Keratinocyte (primary cell): ENCODE results near the gene PRKCSH. TPM values are rescaled to one million over a fixed set of nuclear protein-coding genes. Genes with fewer than 3 reads are reported as not detected.

Source experiments
- DNase-seq: peaks from one replicate; pipeline ENCODE4 v3.0.0-alpha.2; 2011; ENCODE audit warnings: low read depth, missing footprints, low spot score
- FAIRE-seq: peaks from 2 replicates; lab custom pipeline; 2011; peaks lifted over from hg19 to GRCh38; lab: Jason Lieb, UNC
- H2AFZ ChIP-seq: 2 replicates; pipeline ENCODE4 v1.6.0; 2012; ENCODE audit warnings: low read length, control low read depth, inconsistent platforms; ENCODE audit not compliant: control insufficient read depth
- H3K27ac ChIP-seq: 2 replicates; pipeline ENCODE4 v1.5.1; 2011; ENCODE audit warnings: low read length; ENCODE audit not compliant: control insufficient read depth, insufficient read depth
- H3K27me3 ChIP-seq: 3 replicates; pipeline ENCODE4 v1.6.0; 2011; ENCODE audit warnings: low read length; ENCODE audit not compliant: control insufficient read depth, insufficient read depth; ENCODE audit errors: extremely low read depth
- H3K36me3 ChIP-seq, 2 experiments: 2 replicates in 1 of 2; 3 replicates in 1 of 2; pipeline ENCODE4 v1.5.1; 2011; ENCODE audit warnings: low read length in 2 of 2, mild to moderate bottlenecking in 1 of 2; ENCODE audit not compliant: control insufficient read depth in 2 of 2, insufficient read depth in 2 of 2; ENCODE audit errors: extremely low read depth in 1 of 2
- H3K4me1 ChIP-seq: 3 replicates; pipeline ENCODE4 v1.5.1; 2011; ENCODE audit warnings: low read length; ENCODE audit not compliant: control insufficient read depth, insufficient read depth; ENCODE audit errors: extremely low read depth
- H3K4me2 ChIP-seq: 3 replicates; pipeline ENCODE4 v1.6.0; 2011; ENCODE audit warnings: low read depth, low read length; ENCODE audit not compliant: control insufficient read depth, insufficient read depth; ENCODE audit errors: extremely low read depth
- H3K4me3 ChIP-seq, 3 experiments: fragments of 200-600 bp in 1 of 3; sonication (generic) in 1 of 3; 2 replicates in 2 of 3; 3 replicates in 1 of 3; pipeline ENCODE4 v1.5.1; 2011 to 2016; ENCODE audit warnings: low read length in 3 of 3, mild to moderate bottlenecking in 3 of 3, control low read depth in 2 of 3, inconsistent platforms in 1 of 3, low read depth in 1 of 3, mixed read lengths in 1 of 3, mixed run types in 1 of 3, moderate library complexity in 1 of 3; ENCODE audit not compliant: control insufficient read depth in 2 of 3, insufficient read depth in 2 of 3; ENCODE audit errors: extremely low read depth in 1 of 3
- H3K79me2 ChIP-seq: 2 replicates; pipeline ENCODE4 v1.6.0; 2012; ENCODE audit warnings: low read length; ENCODE audit not compliant: control insufficient read depth, insufficient read depth
- H3K9ac ChIP-seq: 3 replicates; pipeline ENCODE4 v1.6.0; 2011; ENCODE audit warnings: low read length; ENCODE audit not compliant: control insufficient read depth, insufficient read depth; ENCODE audit errors: extremely low read depth
- H3K9me1 ChIP-seq: 3 replicates; pipeline ENCODE4 v1.6.0; 2011; ENCODE audit warnings: low read length; ENCODE audit not compliant: control insufficient read depth, insufficient read depth; ENCODE audit errors: extremely low read depth
- H3K9me3 ChIP-seq: 2 replicates; pipeline ENCODE4 v1.5.1; 2012; ENCODE audit warnings: low read depth, low read length; ENCODE audit not compliant: control insufficient read depth
- H4K20me1 ChIP-seq: 3 replicates; pipeline ENCODE4 v1.6.0; 2011; ENCODE audit warnings: low read length; ENCODE audit not compliant: control insufficient read depth, insufficient read depth; ENCODE audit errors: extremely low read depth
- EZH2 ChIP-seq: IDR thresholded peaks from one replicate; pipeline ENCODE4 v1.6.1; 2012; ENCODE audit warnings: inconsistent platforms, mild to moderate bottlenecking, low read length, moderate library complexity
- dilution Hi-C: fragments of 300-500 bp; cut with MboI; formaldehyde crosslinking; loops from one replicate; pipeline ENCODE4 v1.7.0; 2020; ENCODE audit warnings: low sequenced_read_pairs; ENCODE audit not compliant: extremely low pct_ligation_motif_present
- polyA plus RNA-seq, 5 experiments: library from polyadenylated mRNA; depleted of rRNA in 3 of 5; stranded (reverse) in 3 of 5; stranded (forward) in 1 of 5; unstranded in 1 of 5; fragments of >200 nt; gene quantifications; 1 replicate in 1 of 5; 2 replicates in 3 of 5; 3 replicates in 1 of 5; pipeline versions ENCODE4 v1.2.1 to v1.2.3, GENCODE V29; 2011 to 2012; ENCODE audit warnings: missing spikeins in 2 of 5, low read depth in 1 of 5, low replicate concordance in 1 of 5
- TF ChIP-seq, protein P1 (sequence below), 3 experiments: IDR thresholded peaks in 1 of 3; conservative IDR thresholded peaks in 1 of 3; optimal IDR thresholded peaks in 1 of 3; 2 replicates in 2 of 3; 3 replicates in 1 of 3; pipeline versions ENCODE3 to v1.5.1; 2011; ENCODE audit warnings: low read length in 3 of 3, mild to moderate bottlenecking in 3 of 3, moderate library complexity in 2 of 3, control low read depth in 1 of 3, inconsistent platforms in 1 of 3; ENCODE audit not compliant: insufficient read depth in 2 of 3; ENCODE audit errors: extremely low read depth in 1 of 3

PRKCSH gene
- polyA plus RNA-seq, 1 donor (not counting 4 experiments of a cell fraction or from before 2014, with no cell fraction given): 56.3 TPM

DNA sequence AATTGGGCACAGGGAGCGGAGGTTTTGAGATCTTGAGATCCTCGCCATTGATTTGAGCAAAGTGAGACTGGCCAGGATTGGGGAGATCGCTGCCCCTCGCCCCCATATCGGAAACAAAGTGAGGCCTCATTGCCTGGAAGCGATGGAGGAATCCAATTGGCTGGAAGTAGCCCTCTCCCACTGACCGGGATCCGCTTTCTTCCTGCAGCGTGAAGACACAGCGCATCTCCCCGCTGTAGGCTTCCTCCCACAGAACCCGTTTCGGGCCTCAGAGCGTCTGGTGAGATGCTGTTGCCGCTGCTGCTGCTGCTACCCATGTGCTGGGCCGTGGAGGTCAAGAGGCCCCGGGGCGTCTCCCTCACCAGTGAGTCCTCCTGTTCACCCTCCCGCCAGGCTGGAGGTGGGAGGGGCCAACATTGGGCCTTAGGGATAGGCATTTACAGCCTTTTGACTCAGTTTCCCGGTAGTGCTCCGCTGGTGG is 438 bp downstream of the PRKCSH start:
- Histone ChIP-seq H3K4me3 (peak overlapping the region; percentile 69 to 81 (median 74)), H2AFZ (peak overlapping the region; percentile 61), H3K79me2 (peaks cover 23% of the 10 kb centered on the region), H3K9me3 (no peaks in the 10 kb centered on the region), H3K4me2 (peak overlapping the region; percentile 97), H3K27me3 (no peaks in the 10 kb centered on the region), H3K4me1 (peaks cover 10% of the 10 kb centered on the region), H4K20me1 (no peaks in the 10 kb centered on the region), H3K9me1 (peaks cover 2% of the 10 kb centered on the region), H3K36me3 (peaks cover 16 to 20% of the 10 kb centered on the region in 2 experiments), H3K9ac (peak overlapping the region; percentile 79), H3K27ac (peak overlapping the region; percentile 63)
- FAIRE-seq (no peak), DNase-seq (no peak)
- TF ChIP-seq EZH2: no peak
- TF ChIP-seq, protein P1, sequence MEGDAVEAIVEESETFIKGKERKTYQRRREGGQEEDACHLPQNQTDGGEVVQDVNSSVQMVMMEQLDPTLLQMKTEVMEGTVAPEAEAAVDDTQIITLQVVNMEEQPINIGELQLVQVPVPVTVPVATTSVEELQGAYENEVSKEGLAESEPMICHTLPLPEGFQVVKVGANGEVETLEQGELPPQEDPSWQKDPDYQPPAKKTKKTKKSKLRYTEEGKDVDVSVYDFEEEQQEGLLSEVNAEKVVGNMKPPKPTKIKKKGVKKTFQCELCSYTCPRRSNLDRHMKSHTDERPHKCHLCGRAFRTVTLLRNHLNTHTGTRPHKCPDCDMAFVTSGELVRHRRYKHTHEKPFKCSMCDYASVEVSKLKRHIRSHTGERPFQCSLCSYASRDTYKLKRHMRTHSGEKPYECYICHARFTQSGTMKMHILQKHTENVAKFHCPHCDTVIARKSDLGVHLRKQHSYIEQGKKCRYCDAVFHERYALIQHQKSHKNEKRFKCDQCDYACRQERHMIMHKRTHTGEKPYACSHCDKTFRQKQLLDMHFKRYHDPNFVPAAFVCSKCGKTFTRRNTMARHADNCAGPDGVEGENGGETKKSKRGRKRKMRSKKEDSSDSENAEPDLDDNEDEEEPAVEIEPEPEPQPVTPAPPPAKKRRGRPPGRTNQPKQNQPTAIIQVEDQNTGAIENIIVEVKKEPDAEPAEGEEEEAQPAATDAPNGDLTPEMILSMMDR (optimal IDR thresholded peaks at IDR 0.05 in 1 of 3, IDR thresholded peaks at IDR 0.05 in 1 of 3, conservative IDR thresholded peaks at IDR 0.05 in 1 of 3; ENCODE audit: extremely low read depth in 1 of 3, insufficient read depth in 2 of 3, low read length in 3 of 3): no peak
- dilution Hi-C loops: no loop called here

- H3K27me3 ChIP-seq: no peaks in the 10 kb centered on the region
- H3K9me3 ChIP-seq: no peaks in the 10 kb centered on the region
- no peak overlapping the region for H3K27ac ChIP-seq
- peaks cover 10% of the 10 kb centered on the region for H3K4me1 ChIP-seq
- H3K79me2 ChIP-seq: peaks cover 25% of the 10 kb centered on the region
- H2AFZ ChIP-seq: no peak overlapping the region
- no peak for FAIRE-seq
- DNase-seq: no peak
- H3K4me3 ChIP-seq: no peak overlapping the region
- dilution Hi-C loops: no loop called here
- peaks cover 2% of the 10 kb centered on the region for H3K9me1 ChIP-seq
- H3K9ac ChIP-seq: no peak overlapping the region
- TF ChIP-seq EZH2: no peak
- peaks cover 22 to 28% of the 10 kb centered on the region in 2 experiments for H3K36me3 ChIP-seq
- H4K20me1 ChIP-seq: no peaks in the 10 kb centered on the region
- no peak overlapping the region for H3K4me2 ChIP-seq
These were observed 2.5 kb downstream of the PRKCSH start for GRCh38 chr19:11437955-11438354.

- Histone ChIP-seq H3K9me1 (no peaks in the 10 kb centered on the region), H3K4me3 (peak overlapping the region in 1 of 3 experiments; percentile 5), H3K27me3 (no peaks in the 10 kb centered on the region), H3K79me2 (peaks cover 10% of the 10 kb centered on the region), H3K4me1 (peaks cover 11% of the 10 kb centered on the region), H3K4me2 (peak overlapping the region; percentile 63), H3K36me3 (peaks cover 26 to 36% of the 10 kb centered on the region in 2 experiments), H3K9ac (peak overlapping the region; percentile 20), H3K27ac (peak overlapping the region; percentile 38), H3K9me3 (no peaks in the 10 kb centered on the region), H2AFZ (no peak overlapping the region), H4K20me1 (no peaks in the 10 kb centered on the region)
- dilution Hi-C loops: no loop called here
- TF ChIP-seq, protein P1 (optimal IDR thresholded peaks at IDR 0.05 in 1 of 3, IDR thresholded peaks at IDR 0.05 in 1 of 3, conservative IDR thresholded peaks at IDR 0.05 in 1 of 3; ENCODE audit: extremely low read depth in 1 of 3, insufficient read depth in 2 of 3, low read length in 3 of 3): no peak
- TF ChIP-seq EZH2: no peak
- peak; percentile 86 for FAIRE-seq
- DNase-seq: no peak
These were observed 8.6 kb downstream of the PRKCSH start for GRCh38 chr19:11444059-11444458.
